ENCODE measurements around the gene MFAP2.

DNA sequence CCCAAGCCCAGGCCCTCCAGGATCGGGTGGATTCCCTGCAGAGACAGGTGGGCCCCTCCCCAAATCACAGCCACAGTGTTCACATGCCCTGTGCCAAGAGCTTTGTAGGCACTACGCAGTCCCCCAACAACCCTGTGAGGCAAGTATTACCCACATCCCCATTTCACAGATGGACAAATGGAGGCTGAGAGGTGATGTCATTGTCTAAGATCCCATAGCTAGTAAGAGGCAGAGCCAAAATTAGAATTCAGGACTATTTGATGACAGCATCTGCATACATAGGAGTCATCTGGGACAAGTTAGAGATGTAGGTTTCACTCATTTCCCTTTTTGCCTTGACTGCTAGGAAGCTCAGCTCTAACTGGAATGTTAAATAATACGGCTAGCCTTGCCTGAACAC is 12.0 kb downstream of the MFAP2 start:
- TF ChIP-seq POLR2A (IDR thresholded peaks at IDR 0.05) (no peak), POLR2AphosphoS5 (IDR thresholded peaks at IDR 0.05) (no peak)
- TF ChIP-seq, protein P1, sequence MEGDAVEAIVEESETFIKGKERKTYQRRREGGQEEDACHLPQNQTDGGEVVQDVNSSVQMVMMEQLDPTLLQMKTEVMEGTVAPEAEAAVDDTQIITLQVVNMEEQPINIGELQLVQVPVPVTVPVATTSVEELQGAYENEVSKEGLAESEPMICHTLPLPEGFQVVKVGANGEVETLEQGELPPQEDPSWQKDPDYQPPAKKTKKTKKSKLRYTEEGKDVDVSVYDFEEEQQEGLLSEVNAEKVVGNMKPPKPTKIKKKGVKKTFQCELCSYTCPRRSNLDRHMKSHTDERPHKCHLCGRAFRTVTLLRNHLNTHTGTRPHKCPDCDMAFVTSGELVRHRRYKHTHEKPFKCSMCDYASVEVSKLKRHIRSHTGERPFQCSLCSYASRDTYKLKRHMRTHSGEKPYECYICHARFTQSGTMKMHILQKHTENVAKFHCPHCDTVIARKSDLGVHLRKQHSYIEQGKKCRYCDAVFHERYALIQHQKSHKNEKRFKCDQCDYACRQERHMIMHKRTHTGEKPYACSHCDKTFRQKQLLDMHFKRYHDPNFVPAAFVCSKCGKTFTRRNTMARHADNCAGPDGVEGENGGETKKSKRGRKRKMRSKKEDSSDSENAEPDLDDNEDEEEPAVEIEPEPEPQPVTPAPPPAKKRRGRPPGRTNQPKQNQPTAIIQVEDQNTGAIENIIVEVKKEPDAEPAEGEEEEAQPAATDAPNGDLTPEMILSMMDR (IDR thresholded peaks at IDR 0.05), result no peak
